NCI-H1436 (cell line): Measurements from ENCODE around the gene CDC14B.
"Not testable (repeated sequence)": the region's sequence is repeated elsewhere in the genome, so short reads cannot be mapped to it uniquely, and the experiment has no call there.

Source experiments
- DNase-seq: peaks from one replicate; lab custom pipeline; 2025; lab: John Stamatoyannopoulos, UW

The CDC14B gene

GRCh38 chr9:96619491-96620180 is at the start of gene CDC14B:
Gene CDC14B, minus strand, starts transcription at chr9:96619843. Its CDS starts 465 bp downstream, at chr9:96619378.
- peak; percentile 93 for DNase-seq

- no peak for DNase-seq
Measured at GRCh38 chr9:96668868-96669534, 49.4 kb upstream of the CDC14B start.

DNA sequence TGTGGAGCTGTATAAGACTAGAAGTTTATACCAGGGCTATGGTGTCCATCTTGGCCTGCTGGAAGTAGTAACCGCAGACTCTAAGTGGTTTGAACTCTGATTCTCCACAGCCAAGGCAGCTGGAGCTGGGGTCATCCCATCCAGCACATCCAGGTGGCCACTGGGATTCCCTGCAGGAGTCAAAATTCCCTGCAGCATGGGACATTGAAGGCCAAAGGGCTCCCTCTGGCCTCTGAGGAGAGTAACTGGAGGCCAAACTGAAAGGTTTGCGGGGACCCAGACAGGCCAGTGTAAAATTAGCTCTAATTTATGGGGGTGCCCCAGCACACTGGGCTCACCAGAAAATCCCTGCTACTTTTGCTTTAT is 47.7 kb upstream of the CDC14B start:
- no peak for DNase-seq

DNA sequence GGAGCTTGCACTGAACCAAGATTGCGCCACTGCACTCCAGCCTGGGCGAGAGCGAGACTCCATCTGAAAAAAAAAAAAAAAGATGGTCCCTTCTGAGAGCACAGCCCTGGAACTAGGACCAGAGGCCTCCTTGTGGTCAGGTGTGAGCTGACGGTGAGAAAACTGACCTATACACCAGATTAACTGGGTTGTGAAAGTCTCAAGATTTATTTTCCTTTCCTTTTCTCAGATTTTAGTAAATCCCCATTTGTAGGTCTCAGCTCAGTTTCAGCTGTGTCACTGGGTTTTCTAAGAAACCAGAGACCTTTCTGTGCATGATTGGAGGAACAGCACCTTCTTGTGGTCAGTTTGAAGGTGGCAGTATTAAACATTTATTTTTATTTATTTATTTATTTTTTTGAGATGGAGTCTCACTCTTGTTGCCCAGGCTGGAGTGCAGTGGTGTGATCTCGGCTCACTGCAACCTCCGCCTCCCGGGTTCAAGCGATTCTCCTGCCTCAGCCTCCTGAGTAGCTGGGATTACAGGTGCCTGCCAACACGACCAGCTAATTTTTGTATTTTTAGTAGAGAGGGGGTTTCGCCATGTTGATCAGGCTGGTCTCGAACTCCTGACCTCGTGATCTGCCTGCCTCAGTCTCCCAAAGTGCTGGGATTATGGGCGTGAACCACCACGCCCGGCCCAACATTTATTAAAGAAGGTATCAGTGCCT is 47.2 kb upstream of the CDC14B start:
- DNase-seq, result peak; percentile 29

DNA sequence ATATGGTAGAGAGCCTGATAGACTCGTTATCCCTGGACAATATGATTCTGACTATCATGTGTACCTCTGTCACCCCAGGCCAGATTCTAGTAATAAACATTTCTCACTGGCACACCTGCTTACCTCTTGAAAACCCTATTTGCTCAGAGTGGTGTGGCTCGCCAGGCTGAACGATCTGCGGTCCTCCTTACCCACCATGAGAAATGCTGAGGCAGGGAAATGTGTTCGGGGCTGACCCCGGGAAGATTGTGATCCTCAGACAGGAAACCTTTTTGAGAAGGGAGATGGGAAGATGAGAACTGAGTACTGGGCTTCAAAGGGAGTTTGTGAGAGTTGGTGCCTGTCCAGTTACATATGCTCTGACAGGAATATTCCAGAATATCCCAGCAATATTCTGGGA is 46.1 kb upstream of the CDC14B start:
- no peak for DNase-seq

- DNase-seq, result no peak
Measured at GRCh38 chr9:96663506-96664120, 44.0 kb upstream of the CDC14B start.

GRCh38 chr9:96661711-96662110 is 42.1 kb upstream of the CDC14B start:
- DNase-seq, result no peak

DNA sequence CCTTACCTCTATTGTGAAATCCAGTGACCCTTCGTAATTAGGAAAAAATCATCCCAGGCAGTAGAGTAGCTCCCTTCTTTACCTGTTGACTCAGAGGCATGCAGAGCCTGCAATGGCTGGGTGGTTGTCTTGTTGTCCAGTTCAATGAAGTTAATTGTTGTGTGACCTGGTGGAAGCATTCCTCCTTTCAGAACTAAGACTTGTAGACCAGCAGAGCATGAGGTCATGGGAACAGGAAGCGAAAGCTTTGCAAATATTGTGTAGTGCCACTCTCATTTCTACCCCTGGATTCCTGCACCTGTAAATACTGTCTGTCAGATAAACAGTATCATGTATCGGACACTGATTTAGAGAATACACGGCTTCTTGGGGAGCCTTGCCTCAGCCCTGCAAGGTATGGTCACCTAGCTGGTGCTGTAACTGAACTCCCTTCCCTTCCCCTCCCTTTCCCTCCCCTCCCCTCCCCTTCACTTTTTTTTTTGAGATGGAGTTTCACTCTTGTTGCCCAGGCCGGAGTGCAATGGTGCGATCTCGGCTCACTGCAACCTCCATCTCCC is 41.1 kb upstream of the CDC14B start:
- DNase-seq, result no peak

DNA sequence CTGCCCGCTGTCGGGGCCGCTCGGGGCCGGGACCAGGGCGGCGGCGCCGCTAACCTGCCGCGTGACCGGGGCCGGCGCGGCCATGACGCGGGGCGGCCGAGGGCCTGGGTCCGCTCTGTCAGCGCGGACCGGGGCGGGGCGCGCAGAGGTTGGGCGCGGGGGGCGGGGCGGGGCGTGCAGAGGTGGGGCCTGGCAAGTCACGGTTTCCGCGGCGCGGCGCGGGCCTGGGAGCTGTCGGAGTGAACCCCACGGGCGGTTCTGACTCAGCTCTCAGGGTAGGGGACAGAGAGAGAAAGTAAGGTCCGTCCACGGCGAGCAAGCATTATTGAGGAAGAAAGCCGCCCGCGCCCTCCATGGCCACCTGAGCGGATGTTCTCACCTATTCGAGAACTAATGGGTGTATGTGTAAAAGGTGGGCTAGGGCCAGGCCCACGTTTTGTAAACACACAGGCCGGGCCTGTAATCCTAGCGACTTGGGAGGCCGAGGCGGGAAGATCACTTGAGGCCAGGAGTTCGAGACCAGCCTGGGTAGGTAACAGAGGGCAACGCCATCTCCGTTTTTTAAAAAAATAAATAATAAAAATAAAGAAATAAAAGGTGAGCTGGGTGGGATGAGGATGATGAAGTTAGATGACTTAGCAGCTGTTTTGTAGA is 35.7 kb upstream of the CDC14B start, which contains the start of gene PRXL2C:
Gene PRXL2C (minus strand): TSS at position 120 of the 654 bp plus-strand sequence. CDS start 36 bp downstream, at position 84.
- DNase-seq, result peak; percentile 44

DNA sequence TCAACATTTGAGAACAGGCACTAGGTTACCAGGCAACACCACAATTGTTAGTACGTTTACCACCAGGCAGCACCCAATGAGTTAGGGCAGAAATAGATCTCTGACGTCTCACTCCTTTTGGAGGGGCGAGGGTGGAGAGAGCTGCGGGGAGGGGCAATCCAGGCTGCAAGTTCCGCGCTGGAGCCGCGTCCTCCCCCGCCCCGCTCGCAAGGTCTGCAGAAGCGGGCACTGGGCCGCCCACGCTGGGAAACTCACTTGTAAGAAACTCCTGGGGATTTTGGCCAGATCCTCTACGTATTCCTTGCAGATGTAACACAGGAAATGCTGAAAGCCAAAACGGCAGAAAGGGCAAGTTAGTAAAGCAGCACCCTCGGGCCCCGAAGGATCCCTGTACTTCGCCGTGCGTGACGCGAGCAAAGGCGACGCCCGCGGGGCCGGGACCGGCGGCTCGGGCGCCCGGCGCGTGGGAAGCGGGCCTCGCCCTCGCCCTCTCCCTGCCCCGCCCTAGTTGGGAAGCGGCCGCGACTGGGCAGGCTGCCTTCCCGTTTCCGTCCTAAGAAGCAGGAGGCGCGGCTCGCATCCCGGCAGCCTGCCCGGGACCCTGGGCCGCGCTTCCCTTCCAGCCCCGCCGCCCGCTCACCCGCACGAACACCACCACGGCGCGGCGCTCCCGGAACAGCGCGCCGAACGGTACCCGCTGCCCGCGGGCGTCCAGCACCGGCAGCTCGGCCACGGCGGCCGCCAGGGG is 35.0 kb upstream of the CDC14B start:
- peak; percentile 75 for DNase-seq

GRCh38 chr9:96651626-96652025 is 32.0 kb upstream of the CDC14B start:
- no peak for DNase-seq

GRCh38 chr9:96649620-96650324 is 30.1 kb upstream of the CDC14B start:
- DNase-seq, result no peak

GRCh38 chr9:96646081-96646991 is 26.7 kb upstream of the CDC14B start:
- no peak for DNase-seq

GRCh38 chr9:96644137-96644536 is 24.5 kb upstream of the CDC14B start:
- DNase-seq, result no peak

DNA sequence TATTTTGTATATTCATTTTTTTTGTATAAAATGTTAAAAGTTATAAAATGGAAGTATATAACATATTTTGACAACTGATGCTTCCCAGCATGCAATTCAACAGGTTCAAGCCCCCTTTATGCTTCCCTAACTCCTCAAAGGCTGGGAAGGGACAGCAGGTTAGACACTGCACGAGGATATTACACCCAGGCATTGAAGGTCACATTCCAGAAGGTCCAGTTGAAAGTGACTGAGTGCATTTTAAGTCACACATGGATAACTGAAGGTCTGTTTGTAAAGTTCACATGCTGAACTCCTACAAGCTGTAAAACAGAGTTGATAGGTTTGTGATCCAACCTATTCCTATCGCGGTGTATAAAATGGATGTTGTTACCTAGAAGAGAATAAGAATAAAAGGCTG is 21.9 kb upstream of the CDC14B start:
- no peak for DNase-seq

DNA sequence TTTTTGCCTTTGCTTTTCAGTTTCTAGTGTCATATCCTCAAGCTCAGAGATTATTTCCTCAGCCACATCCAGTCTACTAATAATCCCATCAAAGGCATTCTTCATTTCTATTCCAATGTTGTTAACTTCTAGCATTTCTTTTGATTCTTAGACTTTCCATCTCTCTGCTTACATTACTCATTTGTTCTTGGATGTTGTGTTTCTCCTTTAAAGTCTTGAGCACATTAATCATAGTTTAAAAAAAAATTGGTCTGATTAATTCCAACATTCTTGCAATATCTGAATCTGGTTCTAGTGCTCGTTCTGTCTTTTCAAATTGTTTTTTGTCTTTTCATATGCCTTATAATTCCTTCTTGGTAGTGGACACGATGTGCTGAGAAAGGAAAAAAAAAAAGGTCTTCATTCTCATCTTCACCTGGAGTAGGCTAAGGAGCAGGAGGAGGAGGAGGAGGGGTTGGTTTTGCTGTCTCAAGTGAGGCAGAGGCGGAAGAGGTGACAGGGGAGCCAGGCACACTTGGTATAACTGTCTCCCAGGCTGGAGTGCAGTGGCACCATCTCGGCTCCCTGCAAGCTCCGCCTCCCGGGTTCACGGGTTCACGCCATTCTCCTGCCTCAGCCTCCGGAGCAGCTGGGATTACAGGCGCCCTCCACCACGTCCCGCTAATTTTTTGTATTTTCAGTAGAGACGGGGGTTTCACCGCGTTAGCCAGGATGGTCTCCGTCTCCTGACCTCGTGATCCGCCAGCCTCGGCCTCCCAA is 19.1 kb upstream of the CDC14B start:
- no peak for DNase-seq

DNA sequence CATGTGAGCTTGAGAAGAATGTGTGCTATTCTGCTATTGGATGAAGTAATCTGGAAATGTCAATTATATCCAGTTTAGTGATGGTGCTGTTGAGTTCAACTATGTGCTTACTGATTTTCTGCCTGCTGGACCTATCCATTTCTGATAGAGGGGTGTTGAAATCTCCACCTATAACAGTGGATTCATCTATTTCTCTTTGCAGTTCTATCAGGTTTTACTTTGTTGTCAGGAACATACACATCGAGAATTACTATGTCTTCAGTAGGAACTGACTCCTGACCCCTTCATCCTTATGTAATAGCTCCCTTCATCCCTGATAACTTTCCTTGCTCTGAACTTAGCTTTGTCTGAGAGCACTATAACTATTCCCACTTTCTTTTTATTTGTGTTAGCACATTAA is 16.7 kb upstream of the CDC14B start:
- DNase-seq, result no peak

DNA sequence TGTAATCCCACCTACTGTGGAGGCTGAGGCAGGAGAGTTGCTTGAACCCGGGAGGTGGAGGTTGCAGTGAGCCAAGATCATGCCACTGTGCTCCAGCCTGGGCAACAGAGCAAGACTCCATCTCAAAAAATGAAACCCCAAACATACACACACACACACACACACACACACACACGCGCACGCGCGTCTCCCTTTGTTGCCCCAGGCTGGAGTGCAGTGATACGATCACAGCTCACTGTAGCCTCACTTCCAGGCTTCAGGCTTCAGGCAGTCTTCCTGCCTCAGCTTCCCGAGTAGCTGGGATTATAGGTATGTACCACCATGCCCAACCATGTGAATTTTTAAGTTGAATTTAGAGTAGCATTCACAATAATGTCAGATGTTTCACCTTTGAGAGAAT is 13.9 kb upstream of the CDC14B start:
- not testable (repeated sequence) for DNase-seq

GRCh38 chr9:96626912-96627311 is 7.3 kb upstream of the CDC14B start:
- DNase-seq, result no peak
